ENCODE results near the gene SAMD10. TPM values are rescaled to one million over a fixed set of nuclear protein-coding genes. Genes with fewer than 3 reads are reported as not detected.

Gene SAMD10
- total RNA-seq, 1 donor from 2014 or later = 3.1 TPM

DNA sequence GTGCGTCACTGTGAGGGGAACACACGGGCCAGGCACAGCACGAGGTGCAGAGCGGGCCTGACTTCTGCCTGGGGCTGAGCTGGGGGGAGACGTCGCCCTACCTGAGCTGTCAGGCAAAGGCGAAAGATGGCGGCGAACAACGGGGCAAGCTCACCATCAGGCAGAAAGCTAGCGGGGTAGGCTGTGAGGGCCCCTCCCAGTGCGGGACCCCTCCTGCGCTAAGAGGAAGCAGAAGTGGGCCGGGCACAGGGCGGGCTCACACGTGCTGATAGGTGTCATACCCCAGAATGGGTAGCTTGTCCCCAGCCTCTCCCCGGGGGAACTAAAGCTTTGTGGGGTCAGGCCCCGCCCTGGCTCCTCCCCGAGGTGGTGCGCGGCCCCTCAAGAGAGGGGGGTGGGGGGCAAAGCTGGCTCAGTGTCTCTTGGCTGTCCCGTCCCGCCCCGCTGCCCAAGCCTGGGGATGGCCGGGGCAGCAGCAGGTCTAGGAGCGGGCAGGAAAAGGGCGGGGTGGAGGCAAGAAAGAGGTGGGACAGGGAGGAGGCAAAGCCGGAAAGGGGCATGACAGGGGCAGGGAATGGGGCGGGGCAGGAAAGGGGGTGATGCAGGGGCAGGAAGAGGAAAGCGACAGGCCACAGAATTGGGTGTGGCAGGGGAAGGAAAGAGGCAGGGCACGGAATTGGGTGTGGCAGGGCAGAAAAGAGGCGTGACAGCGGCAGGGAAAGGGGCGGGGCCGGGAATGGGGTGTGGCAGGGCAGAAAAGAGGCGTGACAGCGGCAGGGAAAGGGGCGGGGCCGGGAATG lies 38.0 kb downstream of the SAMD10 start:
- DNase-seq = peak; percentile 78

GRCh38 chr20:63940472-63941266 lies 38.8 kb downstream of the SAMD10 start:
- Mint-ChIP-seq H3K27me3 (ENCODE audit: unreplicated experiment) (peaks cover 10% of the 10 kb centered on the region), H3K4me3 (ENCODE audit: unreplicated experiment) (peak overlapping the region; percentile 76), H3K27ac (ENCODE audit: unreplicated experiment) (no peak overlapping the region), H3K4me1 (ENCODE audit: low read depth, unreplicated experiment) (peaks cover 3% of the 10 kb centered on the region), H3K9me3 (ENCODE audit: unreplicated experiment) (no peaks in the 10 kb centered on the region), H3K36me3 (ENCODE audit: unreplicated experiment) (no peaks in the 10 kb centered on the region)
- no peak for TF ChIP-seq CTCF (IDR thresholded peaks at IDR 0.05; ENCODE audit: partially characterized antibody, unreplicated experiment)
- no peak for DNase-seq

More for the DNA sequence above, 38.0 kb downstream of the SAMD10 start:
- H3K4me1 Mint-ChIP-seq (ENCODE audit: low read depth, unreplicated experiment) = peaks cover 3% of the 10 kb centered on the region
- H3K9me3 Mint-ChIP-seq (ENCODE audit: unreplicated experiment) = no peaks in the 10 kb centered on the region
- H3K27ac Mint-ChIP-seq (ENCODE audit: unreplicated experiment) = no peak overlapping the region
- H3K36me3 Mint-ChIP-seq (ENCODE audit: unreplicated experiment) = no peaks in the 10 kb centered on the region
- no peak for TF ChIP-seq CTCF (IDR thresholded peaks at IDR 0.05; ENCODE audit: partially characterized antibody, unreplicated experiment)
- H3K27me3 Mint-ChIP-seq (ENCODE audit: unreplicated experiment) = peaks cover 10% of the 10 kb centered on the region
- H3K4me3 Mint-ChIP-seq (ENCODE audit: unreplicated experiment) = peak overlapping the region; percentile 76

DNA sequence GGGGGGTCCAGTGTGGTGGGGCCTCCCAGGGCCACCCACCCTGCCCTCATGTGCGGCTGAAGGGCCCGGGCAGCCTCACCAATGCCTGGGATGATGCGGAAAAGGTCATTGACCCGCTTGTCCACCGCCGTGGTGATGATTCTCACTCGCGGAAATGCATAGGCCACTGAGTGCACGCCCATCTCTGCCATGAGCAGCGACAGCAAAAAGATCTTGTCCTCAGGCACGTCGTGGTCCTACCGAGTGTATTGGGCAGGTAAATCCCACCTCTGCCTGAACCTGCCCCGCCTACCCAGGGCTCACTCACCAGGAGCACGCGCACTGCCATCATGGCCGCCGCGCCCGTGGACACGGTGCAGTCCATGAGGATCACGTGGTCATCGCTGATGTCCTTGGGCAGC lies 39.4 kb downstream of the SAMD10 start:
- Mint-ChIP-seq H3K36me3 (ENCODE audit: unreplicated experiment) (no peaks in the 10 kb centered on the region), H3K9me3 (ENCODE audit: unreplicated experiment) (no peaks in the 10 kb centered on the region), H3K4me1 (ENCODE audit: low read depth, unreplicated experiment) (peaks cover 3% of the 10 kb centered on the region), H3K4me3 (ENCODE audit: unreplicated experiment) (peak overlapping the region; percentile 34), H3K27ac (ENCODE audit: unreplicated experiment) (no peak overlapping the region), H3K27me3 (ENCODE audit: unreplicated experiment) (peaks cover 10% of the 10 kb centered on the region)
- TF ChIP-seq CTCF (IDR thresholded peaks at IDR 0.05; ENCODE audit: partially characterized antibody, unreplicated experiment) = no peak
- DNase-seq = no peak

GRCh38 chr20:63939061-63939935 lies 40.1 kb downstream of the SAMD10 start:
- TF ChIP-seq CTCF (IDR thresholded peaks at IDR 0.05; ENCODE audit: partially characterized antibody, unreplicated experiment) = no peak
- Mint-ChIP-seq H3K36me3 (ENCODE audit: unreplicated experiment) (no peaks in the 10 kb centered on the region), H3K4me1 (ENCODE audit: low read depth, unreplicated experiment) (peaks cover 5% of the 10 kb centered on the region), H3K9me3 (ENCODE audit: unreplicated experiment) (peaks cover 4% of the 10 kb centered on the region), H3K27me3 (ENCODE audit: unreplicated experiment) (peaks cover 12% of the 10 kb centered on the region), H3K4me3 (ENCODE audit: unreplicated experiment) (no peak overlapping the region), H3K27ac (ENCODE audit: unreplicated experiment) (no peak overlapping the region)
- DNase-seq = no peak
